HUES6 (cell line): Measurements from ENCODE around the gene PCDHB15.

Experiments
- H3K27ac ChIP-seq: 2 replicates; pipeline ENCODE4 v1.7.0; 2013; ENCODE audit warnings: low read depth, mild to moderate bottlenecking, low read length, inconsistent platforms
- H3K27me3 ChIP-seq: 2 replicates; pipeline ENCODE4 v1.6.1; 2013; ENCODE audit warnings: low read length; ENCODE audit not compliant: control insufficient read depth, insufficient read depth
- H3K36me3 ChIP-seq: 2 replicates; pipeline ENCODE4 v1.6.1; 2013; ENCODE audit warnings: low read length; ENCODE audit not compliant: control insufficient read depth, insufficient read depth
- H3K4me1 ChIP-seq: 2 replicates; pipeline ENCODE4 v1.6.1; 2013; ENCODE audit warnings: low read length; ENCODE audit not compliant: control insufficient read depth, insufficient read depth
- H3K4me3 ChIP-seq: 2 replicates; pipeline ENCODE4 v1.5.1; 2013; ENCODE audit warnings: low read depth, low read length
- H3K9ac ChIP-seq: one replicate; pipeline ENCODE4 v1.6.1; 2013; ENCODE audit warnings: mild to moderate bottlenecking, low read length
- H3K9me3 ChIP-seq: 2 replicates; pipeline ENCODE4 v1.6.1; 2013; ENCODE audit warnings: low read depth, low read length; ENCODE audit not compliant: control insufficient read depth, insufficient read depth

Gene PCDHB15

DNA sequence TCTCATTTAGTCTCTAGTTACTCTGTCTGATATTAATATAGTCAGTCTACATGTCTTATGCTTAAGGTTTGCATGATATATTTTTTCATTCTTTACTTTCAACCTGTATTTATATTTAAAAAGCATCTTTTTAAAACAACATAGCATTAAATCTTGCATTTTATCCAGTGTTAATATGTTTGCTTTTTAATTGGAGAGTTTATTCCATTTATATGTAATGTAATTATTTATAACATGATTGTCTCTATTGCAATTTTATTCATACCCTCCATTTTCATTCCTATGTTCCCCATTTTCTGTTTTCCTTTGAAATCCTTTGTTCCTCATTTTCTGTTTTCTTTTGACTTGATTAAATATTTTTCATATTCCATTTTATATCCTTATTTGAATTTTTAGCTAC, 13.3 kb downstream of the PCDHB15 start:
- Histone ChIP-seq H3K27me3 (no peaks in the 10 kb centered on the region), H3K36me3 (no peaks in the 10 kb centered on the region), H3K9ac (no peak overlapping the region), H3K27ac (no peak overlapping the region), H3K4me1 (no peaks in the 10 kb centered on the region), H3K4me3 (no peak overlapping the region), H3K9me3 (peaks cover 68% of the 10 kb centered on the region)

DNA sequence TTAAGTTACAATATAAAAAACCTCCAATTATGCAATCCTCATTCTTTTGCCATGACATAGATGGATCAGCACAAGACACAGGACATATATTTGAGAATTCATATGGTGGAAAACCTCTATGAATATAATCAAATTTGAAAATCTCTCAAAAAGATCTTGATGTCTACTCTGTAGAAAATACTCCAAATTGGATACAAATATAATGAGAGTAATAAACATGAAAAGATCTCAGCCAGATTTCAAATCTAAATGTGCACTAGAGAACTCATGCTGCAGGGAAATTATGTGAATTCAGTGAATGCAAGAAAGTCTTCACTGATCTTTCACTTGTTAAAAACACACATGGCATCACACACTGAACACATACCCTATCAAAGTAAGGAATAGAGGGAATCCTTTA, 13.8 kb downstream of the PCDHB15 start:
- Histone ChIP-seq H3K27ac (no peak overlapping the region), H3K9me3 (peaks cover 66% of the 10 kb centered on the region), H3K27me3 (no peaks in the 10 kb centered on the region), H3K4me1 (no peaks in the 10 kb centered on the region), H3K9ac (no peak overlapping the region), H3K4me3 (no peak overlapping the region), H3K36me3 (no peaks in the 10 kb centered on the region)

DNA sequence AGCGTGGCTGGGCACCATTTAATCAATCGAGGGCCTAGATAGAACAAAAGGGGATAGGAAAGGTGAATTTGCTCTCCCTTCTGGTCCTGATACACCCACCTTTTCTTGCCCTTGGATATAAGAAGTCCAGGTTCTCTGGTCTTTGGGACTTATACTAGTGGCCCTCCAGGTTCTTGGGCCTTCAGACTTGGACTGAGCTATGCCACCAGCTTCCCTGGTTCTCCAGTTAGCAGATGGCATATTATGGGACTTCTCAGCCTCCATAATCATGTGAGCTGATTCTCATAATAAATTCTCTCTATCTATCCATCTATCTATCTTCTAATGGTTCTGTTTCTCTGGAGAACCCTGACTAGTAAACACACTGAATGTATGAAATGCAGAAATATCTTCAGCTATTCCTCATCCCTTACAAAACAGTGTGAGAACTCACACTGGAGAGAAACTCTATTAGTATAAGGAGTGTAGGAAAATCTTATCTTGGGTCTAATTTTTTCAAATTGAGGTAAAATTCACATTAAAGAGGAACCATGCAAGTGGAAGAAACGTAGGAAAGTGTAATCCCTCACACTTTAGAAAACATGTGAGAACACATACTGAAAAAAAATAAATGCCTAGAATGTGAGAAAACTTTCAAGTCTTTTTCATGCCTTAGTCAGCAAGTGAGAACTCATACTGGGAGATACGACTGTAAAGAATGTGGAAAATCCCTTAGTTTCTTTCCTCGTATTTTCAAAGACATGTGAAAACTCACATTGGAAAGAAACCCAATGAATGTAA, 15.5 kb downstream of the PCDHB15 start:
- Histone ChIP-seq H3K9me3 (peaks cover 70% of the 10 kb centered on the region), H3K9ac (no peak overlapping the region)

DNA sequence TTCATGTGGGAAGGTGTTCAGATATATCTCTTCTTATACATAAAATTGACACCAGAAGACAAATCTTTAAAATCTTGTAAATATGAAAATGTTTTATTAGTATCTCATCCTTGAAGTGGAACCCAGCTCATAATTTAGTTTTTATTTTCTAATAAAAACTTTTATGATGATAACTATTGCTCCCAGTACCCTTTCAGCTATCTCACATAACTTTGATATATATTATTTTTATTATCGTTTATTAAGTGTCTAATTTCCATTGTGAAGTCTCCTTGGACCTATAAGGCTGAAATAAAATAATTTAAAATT, 16.0 kb downstream of the PCDHB15 start:
- H3K4me3 ChIP-seq, result no peak overlapping the region
- H3K36me3 ChIP-seq, result no peaks in the 10 kb centered on the region
- no peaks in the 10 kb centered on the region for H3K4me1 ChIP-seq
- H3K9ac ChIP-seq, result no peak overlapping the region
- no peak overlapping the region for H3K27ac ChIP-seq
- no peaks in the 10 kb centered on the region for H3K27me3 ChIP-seq
- peaks cover 73% of the 10 kb centered on the region for H3K9me3 ChIP-seq

More for the DNA sequence above, 15.5 kb downstream of the PCDHB15 start:
- no peak overlapping the region for H3K4me3 ChIP-seq
- H3K4me1 ChIP-seq, result no peaks in the 10 kb centered on the region
- H3K27ac ChIP-seq, result no peak overlapping the region
- H3K36me3 ChIP-seq, result no peaks in the 10 kb centered on the region
- no peaks in the 10 kb centered on the region for H3K27me3 ChIP-seq

DNA sequence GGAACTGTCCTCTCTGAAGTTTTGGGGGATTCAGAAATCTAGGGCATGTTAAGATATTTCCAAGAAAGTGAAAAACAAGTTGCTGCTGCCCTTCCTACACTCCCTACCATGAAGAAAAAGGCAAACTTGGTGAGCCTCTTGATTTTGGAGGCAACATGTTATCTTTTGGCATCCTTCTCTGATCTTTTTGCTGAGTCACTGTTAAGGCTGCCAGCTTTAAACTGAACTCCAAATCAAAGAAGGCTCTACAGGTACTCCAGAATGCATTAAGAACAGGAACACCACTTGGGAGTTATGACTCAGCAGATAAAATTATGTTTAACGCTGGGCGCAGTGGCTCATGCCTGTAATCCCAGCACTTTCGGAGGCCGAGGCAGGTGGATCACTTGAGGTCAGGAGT, 24.0 kb downstream of the PCDHB15 start:
- no peaks in the 10 kb centered on the region for H3K27me3 ChIP-seq
- no peaks in the 10 kb centered on the region for H3K4me1 ChIP-seq
- H3K27ac ChIP-seq, result no peak overlapping the region
- H3K36me3 ChIP-seq, result no peaks in the 10 kb centered on the region
- H3K9me3 ChIP-seq, result peaks cover 69% of the 10 kb centered on the region
- no peak overlapping the region for H3K4me3 ChIP-seq
- H3K9ac ChIP-seq, result no peak overlapping the region

DNA sequence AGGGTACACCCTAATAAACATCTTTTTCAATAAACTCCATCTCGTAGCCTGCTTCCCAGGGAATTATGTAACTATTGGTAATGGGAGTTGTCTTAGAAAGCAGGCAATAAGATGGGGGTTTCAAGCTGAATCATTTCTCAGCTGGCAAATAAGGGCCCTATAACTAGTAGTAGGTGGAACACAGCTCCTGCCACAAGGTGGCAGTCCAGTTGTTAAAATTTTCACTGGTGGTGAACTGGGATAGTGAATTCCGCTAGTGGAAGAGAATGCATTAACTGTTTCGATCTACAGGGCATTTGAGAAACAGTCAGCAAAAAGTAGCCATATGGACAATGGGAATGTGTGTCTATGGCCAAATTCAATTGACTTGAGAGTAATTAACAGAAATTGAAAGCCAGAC, 27.7 kb downstream of the PCDHB15 start:
- no peaks in the 10 kb centered on the region for H3K27me3 ChIP-seq
- no peak overlapping the region for H3K4me3 ChIP-seq
- H3K9me3 ChIP-seq, result peaks cover 52% of the 10 kb centered on the region
- no peaks in the 10 kb centered on the region for H3K36me3 ChIP-seq
- no peak overlapping the region for H3K9ac ChIP-seq
- no peak overlapping the region for H3K27ac ChIP-seq
- no peaks in the 10 kb centered on the region for H3K4me1 ChIP-seq

DNA sequence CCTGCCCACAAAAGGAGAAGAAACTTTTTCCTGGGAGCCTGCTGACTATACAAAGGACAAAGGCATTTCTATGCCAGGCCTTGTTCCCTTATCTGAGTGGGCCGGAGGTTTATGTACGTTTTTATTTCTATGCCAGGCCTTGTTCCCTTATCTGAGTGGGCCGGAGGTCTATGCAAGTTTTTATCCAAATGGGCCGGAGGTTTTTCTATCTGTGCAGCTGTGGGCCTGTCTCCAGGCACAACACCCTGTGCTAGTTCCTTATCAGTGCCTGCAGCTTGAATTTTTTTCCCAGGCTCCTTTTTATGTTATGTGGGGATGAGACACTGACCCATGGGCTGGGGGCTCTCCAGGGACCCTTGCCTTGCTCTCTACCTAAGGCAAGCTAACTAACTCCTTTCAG, 53.2 kb downstream of the PCDHB15 start:
- Histone ChIP-seq H3K9ac (no peak overlapping the region), H3K27me3 (no peaks in the 10 kb centered on the region), H3K36me3 (no peaks in the 10 kb centered on the region), H3K4me1 (no peaks in the 10 kb centered on the region), H3K27ac (no peak overlapping the region), H3K9me3 (peaks cover 13% of the 10 kb centered on the region), H3K4me3 (no peak overlapping the region)
